VCaP (cell line): ENCODE results near the gene ENPP3.

Experiments used
- H3K27ac ChIP-seq: fragments of 450-650 bp; 2 replicates; pipeline ENCODE4 v1.5.1; 2017
- TF ChIP-seq, protein P1 (sequence below): fragments of 450-650 bp; conservative IDR thresholded peaks from 2 replicates; pipeline ENCODE4 v1.5.1; 2017; ENCODE audit warnings: mild to moderate bottlenecking, moderate library complexity

Gene ENPP3

DNA sequence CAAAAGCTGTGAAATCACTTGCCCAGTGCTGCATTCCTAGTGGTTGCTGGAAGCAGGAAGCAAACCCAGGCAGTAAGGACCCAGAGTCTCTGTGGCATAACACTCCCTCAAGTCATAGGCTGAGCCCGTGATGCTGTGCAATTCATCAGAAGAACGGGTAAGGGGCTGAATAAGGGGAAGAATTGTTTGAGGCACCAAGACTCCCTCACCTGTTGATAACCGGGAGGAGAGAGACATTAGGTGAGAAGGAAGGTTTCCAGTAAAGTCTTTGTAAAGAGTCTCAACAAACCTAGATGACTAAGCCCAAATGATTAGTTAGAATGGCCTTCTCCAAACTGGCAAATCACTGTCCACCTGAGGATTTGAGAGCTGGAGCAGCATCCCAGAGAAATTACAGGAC, 18.3 kb downstream of the ENPP3 start:
- H3K27ac ChIP-seq, result no peak overlapping the region
- TF ChIP-seq, protein P1, sequence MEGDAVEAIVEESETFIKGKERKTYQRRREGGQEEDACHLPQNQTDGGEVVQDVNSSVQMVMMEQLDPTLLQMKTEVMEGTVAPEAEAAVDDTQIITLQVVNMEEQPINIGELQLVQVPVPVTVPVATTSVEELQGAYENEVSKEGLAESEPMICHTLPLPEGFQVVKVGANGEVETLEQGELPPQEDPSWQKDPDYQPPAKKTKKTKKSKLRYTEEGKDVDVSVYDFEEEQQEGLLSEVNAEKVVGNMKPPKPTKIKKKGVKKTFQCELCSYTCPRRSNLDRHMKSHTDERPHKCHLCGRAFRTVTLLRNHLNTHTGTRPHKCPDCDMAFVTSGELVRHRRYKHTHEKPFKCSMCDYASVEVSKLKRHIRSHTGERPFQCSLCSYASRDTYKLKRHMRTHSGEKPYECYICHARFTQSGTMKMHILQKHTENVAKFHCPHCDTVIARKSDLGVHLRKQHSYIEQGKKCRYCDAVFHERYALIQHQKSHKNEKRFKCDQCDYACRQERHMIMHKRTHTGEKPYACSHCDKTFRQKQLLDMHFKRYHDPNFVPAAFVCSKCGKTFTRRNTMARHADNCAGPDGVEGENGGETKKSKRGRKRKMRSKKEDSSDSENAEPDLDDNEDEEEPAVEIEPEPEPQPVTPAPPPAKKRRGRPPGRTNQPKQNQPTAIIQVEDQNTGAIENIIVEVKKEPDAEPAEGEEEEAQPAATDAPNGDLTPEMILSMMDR, result no peak

DNA sequence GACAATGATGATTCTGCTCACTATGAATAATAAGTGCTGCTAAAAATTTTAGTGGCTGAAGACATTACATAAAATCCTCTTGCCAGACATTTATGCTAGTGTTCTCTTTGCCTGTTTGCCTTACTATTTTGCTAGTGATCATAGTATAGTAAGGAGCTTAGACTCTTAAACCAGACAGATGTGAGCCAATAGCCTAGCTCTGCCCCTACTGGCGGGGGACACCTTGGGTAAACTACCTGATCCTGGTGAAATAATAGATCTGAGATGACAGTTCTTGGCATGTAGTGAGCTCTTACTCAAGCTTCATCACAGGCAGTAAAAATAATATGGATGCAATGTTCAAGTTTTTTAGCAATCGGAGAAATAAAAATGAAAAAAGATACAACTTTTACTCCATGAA, 18.8 kb downstream of the ENPP3 start:
- H3K27ac ChIP-seq, result no peak overlapping the region
- TF ChIP-seq, protein P1, result no peak

DNA sequence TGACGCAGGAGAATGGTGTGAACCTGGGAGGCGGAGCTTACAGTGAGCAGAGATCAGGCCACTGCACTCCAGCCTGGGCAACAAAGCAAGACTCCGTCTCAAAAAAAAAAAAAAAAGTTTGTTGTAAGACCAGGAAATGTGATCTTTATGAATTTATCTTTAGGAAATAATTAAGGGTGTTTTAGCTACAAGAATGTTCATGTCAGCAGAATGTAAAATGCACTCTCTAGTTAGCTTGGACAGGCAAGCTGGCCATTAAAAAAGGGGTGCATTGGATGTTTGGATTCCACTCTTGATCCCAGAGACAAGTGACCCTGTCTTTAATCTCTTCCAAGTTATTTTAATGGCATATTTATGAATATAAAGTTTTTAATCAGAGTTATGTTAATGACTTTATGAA, 19.6 kb downstream of the ENPP3 start:
- TF ChIP-seq, protein P1, result no peak
- no peak overlapping the region for H3K27ac ChIP-seq

DNA sequence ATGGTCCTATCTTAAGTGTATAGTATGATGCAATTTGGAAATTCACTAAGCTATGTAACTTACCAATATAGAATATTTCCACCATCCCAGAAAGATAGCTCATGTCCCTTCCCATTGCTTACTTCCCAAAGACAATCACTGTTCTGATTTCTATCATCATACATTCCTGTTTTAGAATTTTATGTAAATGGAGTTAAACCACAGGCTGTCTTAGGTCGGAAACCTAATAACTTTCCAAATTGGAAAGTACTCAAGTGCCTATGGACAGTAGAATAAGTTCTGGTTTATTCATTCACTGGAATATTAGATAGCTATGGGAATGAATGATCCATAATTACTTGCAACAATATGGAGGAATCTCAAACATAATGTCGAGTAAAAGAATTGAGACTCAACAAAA, 20.1 kb downstream of the ENPP3 start:
- H3K27ac ChIP-seq, result no peak overlapping the region
- TF ChIP-seq, protein P1, result no peak

DNA sequence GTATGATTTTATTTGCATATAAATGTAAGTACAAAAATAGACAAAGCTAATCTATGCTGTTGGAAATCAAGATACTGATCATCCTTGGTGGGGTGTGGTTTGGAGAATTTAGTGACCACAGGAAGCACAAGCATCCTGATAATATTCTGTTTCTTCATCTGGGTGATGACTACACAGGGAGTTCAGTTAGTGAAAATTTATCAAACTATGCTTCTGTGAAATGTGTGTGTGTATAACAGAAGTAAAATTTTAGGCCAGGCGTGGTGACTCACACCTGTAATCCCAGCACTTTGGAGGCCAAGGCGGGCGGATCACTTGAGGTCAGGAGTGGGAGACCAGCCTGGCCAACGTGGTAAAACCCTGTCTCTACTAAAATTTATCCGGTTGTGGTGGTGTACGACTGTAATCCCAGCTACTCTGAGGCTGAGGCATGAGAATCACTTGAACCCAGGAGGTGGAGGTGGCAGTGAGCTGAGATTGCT, 20.6 kb downstream of the ENPP3 start:
- TF ChIP-seq, protein P1, result no peak
- no peak overlapping the region for H3K27ac ChIP-seq

DNA sequence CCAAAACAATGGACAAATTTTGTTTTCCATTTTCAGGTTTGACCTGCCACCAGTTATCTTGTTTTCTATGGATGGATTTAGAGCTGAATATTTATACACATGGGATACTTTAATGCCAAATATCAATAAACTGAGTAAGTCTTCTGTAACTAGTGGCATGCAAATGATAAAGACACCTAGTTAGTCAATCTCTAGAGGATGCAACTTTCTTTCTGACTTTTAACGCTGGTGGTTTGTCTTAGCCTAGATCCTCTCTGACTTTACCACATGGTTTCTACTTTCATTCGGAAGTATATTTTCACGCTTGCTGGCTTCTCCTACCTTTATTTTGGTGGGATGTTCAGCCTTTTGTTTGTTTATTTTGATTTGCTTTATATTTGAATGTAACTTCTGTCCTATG, 21.2 kb downstream of the ENPP3 start:
- no peak overlapping the region for H3K27ac ChIP-seq

DNA sequence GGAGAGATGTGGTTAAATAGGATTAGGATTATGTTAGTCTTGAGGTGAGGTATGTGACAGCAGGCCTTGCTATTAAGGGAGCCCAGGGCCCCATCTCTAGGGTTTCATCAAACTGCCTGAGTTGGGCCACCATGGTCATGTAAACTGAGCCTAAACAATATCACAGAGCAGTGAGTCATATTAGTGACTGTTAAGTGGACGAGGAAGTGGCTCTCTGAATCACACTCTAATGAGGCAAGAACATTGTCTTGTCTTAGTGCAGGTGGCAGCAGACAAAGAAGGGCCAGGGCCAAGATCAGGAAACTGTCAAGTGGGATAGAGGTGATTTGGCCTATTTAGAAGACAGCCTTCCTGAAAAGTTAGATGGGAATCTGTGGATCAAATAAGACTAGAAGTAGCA, 23.1 kb downstream of the ENPP3 start:
- TF ChIP-seq, protein P1, result no peak
- H3K27ac ChIP-seq, result no peak overlapping the region

More for the DNA sequence above, 21.2 kb downstream of the ENPP3 start:
- TF ChIP-seq, protein P1, result no peak
